Measurements from ENCODE around the gene MTMR11.
"Not testable (repeated sequence)": the region's sequence is repeated elsewhere in the genome, so short reads cannot be mapped to it uniquely, and the experiment has no call there.

The MTMR11 gene

DNA sequence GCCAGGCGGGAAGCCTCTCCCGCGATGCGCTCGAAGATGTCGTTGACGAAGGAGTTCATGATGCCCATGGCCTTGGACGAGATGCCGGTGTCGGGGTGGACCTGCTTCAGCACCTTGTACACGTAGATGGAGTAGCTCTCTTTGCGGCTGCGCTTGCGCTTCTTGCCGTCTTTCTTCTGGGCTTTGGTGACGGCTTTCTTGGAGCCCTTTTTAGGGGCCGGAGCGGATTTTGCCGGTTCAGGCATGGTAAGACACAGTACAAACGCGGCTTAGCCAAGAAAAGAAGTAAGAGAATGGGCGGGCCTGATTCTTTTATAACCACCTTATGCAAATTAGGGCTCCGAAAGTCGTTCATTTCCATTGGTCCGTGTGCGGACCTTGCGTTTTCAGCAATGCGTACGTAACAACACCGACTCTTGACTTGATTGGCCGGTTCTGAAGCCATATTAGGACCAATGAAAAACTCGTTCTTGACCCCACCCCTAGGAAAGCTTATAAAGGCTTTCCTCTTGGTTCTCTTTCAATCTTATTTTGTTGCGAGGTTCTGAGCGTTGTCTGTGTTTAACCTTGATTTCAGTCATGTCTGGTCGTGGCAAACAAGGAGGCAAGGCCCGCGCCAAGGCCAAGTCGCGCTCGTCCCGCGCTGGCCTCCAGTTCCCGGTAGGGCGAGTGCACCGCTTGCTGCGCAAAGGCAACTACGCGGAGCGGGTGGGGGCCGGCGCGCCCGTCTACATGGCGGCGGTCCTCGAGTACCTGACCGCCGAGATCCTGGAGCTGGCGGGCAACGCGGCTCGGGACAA is 50.1 kb downstream of the MTMR11 start:
- TF ChIP-seq EZH2 (IDR thresholded peaks at IDR 0.05; ENCODE audit: borderline replicate concordance, low read length): no peak
- TF ChIP-seq, protein P1, sequence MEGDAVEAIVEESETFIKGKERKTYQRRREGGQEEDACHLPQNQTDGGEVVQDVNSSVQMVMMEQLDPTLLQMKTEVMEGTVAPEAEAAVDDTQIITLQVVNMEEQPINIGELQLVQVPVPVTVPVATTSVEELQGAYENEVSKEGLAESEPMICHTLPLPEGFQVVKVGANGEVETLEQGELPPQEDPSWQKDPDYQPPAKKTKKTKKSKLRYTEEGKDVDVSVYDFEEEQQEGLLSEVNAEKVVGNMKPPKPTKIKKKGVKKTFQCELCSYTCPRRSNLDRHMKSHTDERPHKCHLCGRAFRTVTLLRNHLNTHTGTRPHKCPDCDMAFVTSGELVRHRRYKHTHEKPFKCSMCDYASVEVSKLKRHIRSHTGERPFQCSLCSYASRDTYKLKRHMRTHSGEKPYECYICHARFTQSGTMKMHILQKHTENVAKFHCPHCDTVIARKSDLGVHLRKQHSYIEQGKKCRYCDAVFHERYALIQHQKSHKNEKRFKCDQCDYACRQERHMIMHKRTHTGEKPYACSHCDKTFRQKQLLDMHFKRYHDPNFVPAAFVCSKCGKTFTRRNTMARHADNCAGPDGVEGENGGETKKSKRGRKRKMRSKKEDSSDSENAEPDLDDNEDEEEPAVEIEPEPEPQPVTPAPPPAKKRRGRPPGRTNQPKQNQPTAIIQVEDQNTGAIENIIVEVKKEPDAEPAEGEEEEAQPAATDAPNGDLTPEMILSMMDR (IDR thresholded peaks at IDR 0.05; ENCODE audit: low read length): no peak
- no peaks in the 10 kb centered on the region for H3K9me2 ChIP-seq (ENCODE audit: low read depth, low read length)
- no peaks in the 10 kb centered on the region for H4K20me1 ChIP-seq (ENCODE audit: insufficient read depth, low read length)
- no peak overlapping the region for H2AFZ ChIP-seq (ENCODE audit: low read length)
- no peaks in the 10 kb centered on the region for H3K79me2 ChIP-seq (ENCODE audit: insufficient read depth, low read length)
- H3K4me1 ChIP-seq (ENCODE audit: insufficient read depth, low read length, severe bottlenecking): peaks cover 31% of the 10 kb centered on the region
- no peaks in the 10 kb centered on the region for H3K36me3 ChIP-seq (ENCODE audit: insufficient read depth, low read length)
- no peaks in the 10 kb centered on the region for H3K27me3 ChIP-seq (ENCODE audit: insufficient read depth, low read length)
- peak overlapping the region; percentile 99 for H3K27ac ChIP-seq (ENCODE audit: low read depth, low read length, poor library complexity, severe bottlenecking)
- H3K4me2 ChIP-seq (ENCODE audit: low read length): peak overlapping the region; percentile 98
- H3K9ac ChIP-seq (ENCODE audit: low read length): peak overlapping the region; percentile 96
- H3K4me3 ChIP-seq (ENCODE audit: low read depth, low read length, poor library complexity, severe bottlenecking): peak overlapping the region; percentile 73
- no peaks in the 10 kb centered on the region for H3K9me3 ChIP-seq (ENCODE audit: low read length)
- H3F3A ChIP-seq (ENCODE audit: insufficient read depth, low read length): peaks cover 8% of the 10 kb centered on the region

DNA sequence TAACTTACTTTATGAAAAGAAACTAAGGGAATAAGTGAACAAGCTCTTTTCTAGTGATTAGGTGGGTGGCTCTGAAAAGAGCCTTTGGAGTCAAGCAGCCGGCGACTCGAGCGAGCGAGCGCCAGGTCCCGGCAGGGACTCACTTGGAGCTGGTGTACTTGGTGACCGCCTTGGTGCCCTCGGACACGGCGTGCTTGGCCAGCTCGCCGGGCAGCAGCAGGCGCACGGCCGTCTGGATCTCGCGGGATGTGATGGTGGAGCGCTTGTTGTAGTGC is 50.6 kb downstream of the MTMR11 start:
- H3K9ac ChIP-seq (ENCODE audit: low read length): peak overlapping the region; percentile 95
- not testable (repeated sequence) for H3K79me2 ChIP-seq (ENCODE audit: insufficient read depth, low read length); H4K20me1 ChIP-seq (ENCODE audit: insufficient read depth, low read length); H2AFZ ChIP-seq (ENCODE audit: low read length); H3K9me3 ChIP-seq (ENCODE audit: low read length); H3K27me3 ChIP-seq (ENCODE audit: insufficient read depth, low read length); H3K9me2 ChIP-seq (ENCODE audit: low read depth, low read length); H3K36me3 ChIP-seq (ENCODE audit: insufficient read depth, low read length); H3F3A ChIP-seq (ENCODE audit: insufficient read depth, low read length)
- H3K4me3 ChIP-seq (ENCODE audit: low read depth, low read length, poor library complexity, severe bottlenecking): peak overlapping the region; percentile 73
- peak overlapping the region; percentile 98 for H3K4me2 ChIP-seq (ENCODE audit: low read length)
- peaks cover 31% of the 10 kb centered on the region for H3K4me1 ChIP-seq (ENCODE audit: insufficient read depth, low read length, severe bottlenecking)
- H3K27ac ChIP-seq (ENCODE audit: low read depth, low read length, poor library complexity, severe bottlenecking): peak overlapping the region; percentile 99

DNA sequence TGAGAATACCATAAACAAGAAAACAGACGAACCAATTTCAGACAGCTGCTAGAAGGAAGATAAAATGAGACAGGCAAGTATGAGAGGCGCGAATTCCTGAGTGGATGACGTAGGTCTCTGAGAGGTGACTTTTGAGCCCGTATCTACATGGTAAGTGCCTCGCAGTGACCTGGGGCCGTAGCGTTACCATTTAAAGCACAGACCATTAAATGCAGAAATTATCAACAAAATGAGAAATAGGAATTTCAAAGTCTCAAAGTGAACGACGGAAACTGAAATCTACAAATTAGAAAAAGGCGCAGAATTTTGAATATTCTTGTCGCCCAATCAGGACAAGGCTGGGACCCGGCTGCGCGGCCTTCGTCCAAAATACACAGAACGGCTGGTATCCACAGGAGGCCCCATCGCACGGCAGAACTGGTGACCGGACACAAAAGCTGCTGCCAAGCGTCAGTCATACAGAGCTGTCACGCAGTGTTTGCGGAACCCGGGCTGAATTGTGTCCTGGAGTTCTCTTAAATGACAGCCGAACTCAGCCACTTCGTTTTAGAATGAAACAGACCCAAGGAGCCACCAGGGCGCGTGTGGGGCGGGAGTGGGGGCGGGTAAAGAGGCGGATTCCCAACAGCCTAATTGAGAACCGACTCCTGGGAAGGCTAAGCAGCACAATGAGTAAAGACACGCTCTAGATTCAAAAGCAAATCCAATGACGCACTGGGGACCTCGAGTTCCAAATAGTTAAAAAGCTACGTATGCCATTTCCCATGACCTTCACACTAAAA is 51.1 kb downstream of the MTMR11 start:
- peaks cover 8% of the 10 kb centered on the region for H3F3A ChIP-seq (ENCODE audit: insufficient read depth, low read length)
- H2AFZ ChIP-seq (ENCODE audit: low read length): no peak overlapping the region

More for the DNA sequence above, 51.1 kb downstream of the MTMR11 start:
- no peaks in the 10 kb centered on the region for H3K27me3 ChIP-seq (ENCODE audit: insufficient read depth, low read length)
- H3K4me3 ChIP-seq (ENCODE audit: low read depth, low read length, poor library complexity, severe bottlenecking): peak overlapping the region; percentile 73
- H3K9me3 ChIP-seq (ENCODE audit: low read length): no peaks in the 10 kb centered on the region
- H3K4me2 ChIP-seq (ENCODE audit: low read length): peak overlapping the region; percentile 98
- H3K9me2 ChIP-seq (ENCODE audit: low read depth, low read length): no peaks in the 10 kb centered on the region
- H3K4me1 ChIP-seq (ENCODE audit: insufficient read depth, low read length, severe bottlenecking): peaks cover 31% of the 10 kb centered on the region
- H3K9ac ChIP-seq (ENCODE audit: low read length): peak overlapping the region; percentile 95
- H4K20me1 ChIP-seq (ENCODE audit: insufficient read depth, low read length): no peaks in the 10 kb centered on the region
- H3K27ac ChIP-seq (ENCODE audit: low read depth, low read length, poor library complexity, severe bottlenecking): peak overlapping the region; percentile 99
- TF ChIP-seq, protein P1 (IDR thresholded peaks at IDR 0.05; ENCODE audit: low read length): no peak
- TF ChIP-seq EZH2 (IDR thresholded peaks at IDR 0.05; ENCODE audit: borderline replicate concordance, low read length): no peak
- no peaks in the 10 kb centered on the region for H3K36me3 ChIP-seq (ENCODE audit: insufficient read depth, low read length)
- H3K79me2 ChIP-seq (ENCODE audit: insufficient read depth, low read length): no peaks in the 10 kb centered on the region
